ENCODE results near the gene TMX4.

Gene TMX4, protein sequence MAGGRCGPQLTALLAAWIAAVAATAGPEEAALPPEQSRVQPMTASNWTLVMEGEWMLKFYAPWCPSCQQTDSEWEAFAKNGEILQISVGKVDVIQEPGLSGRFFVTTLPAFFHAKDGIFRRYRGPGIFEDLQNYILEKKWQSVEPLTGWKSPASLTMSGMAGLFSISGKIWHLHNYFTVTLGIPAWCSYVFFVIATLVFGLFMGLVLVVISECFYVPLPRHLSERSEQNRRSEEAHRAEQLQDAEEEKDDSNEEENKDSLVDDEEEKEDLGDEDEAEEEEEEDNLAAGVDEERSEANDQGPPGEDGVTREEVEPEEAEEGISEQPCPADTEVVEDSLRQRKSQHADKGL

GRCh38 chr20:8019246-8019997 is at the start of gene TMX4:
Gene TMX4 (minus strand): TSS chr20:8019761. CDS start chr20:8019613, 148 bp downstream.
- H3F3A ChIP-seq (ENCODE audit: low read depth), result peaks cover 9% of the 10 kb centered on the region; the same call in 1 of the 2 replicates
- H3K36me3 ChIP-seq (ENCODE audit: insufficient read depth, low read length), result no peaks in the 10 kb centered on the region
- H3K79me2 ChIP-seq (ENCODE audit: insufficient read depth, low read length), result peaks cover 44% of the 10 kb centered on the region
- H3K4me1 ChIP-seq (ENCODE audit: insufficient read depth, low read length, poor library complexity, severe bottlenecking), result peaks cover 59% of the 10 kb centered on the region
- peak within 1 kb of the TSS; percentile 94 for H3K9ac ChIP-seq (ENCODE audit: low read depth, low read length, poor library complexity, severe bottlenecking)
- H3K4me2 ChIP-seq (ENCODE audit: low read depth, low read length, poor library complexity, severe bottlenecking), result peak within 1 kb of the TSS; percentile 91
- H3K27me3 ChIP-seq (ENCODE audit: insufficient read depth, low read length, poor library complexity, severe bottlenecking), result no peaks in the 10 kb centered on the region
- H3K9me3 ChIP-seq (ENCODE audit: insufficient read depth, low read depth, low read length), result no peaks in the 10 kb centered on the region
- H3K9me2 ChIP-seq (replicated peaks; ENCODE audit: low read depth, low read length), result no peaks in the 10 kb centered on the region
- peaks cover 33% of the 10 kb centered on the region for H4K20me1 ChIP-seq (ENCODE audit: insufficient read depth, low read length, poor library complexity, severe bottlenecking)
- peak within 1 kb of the TSS; percentile 60 for H2AFZ ChIP-seq (ENCODE audit: low read length)
- TF ChIP-seq EZH2phosphoT487 (IDR thresholded peaks at IDR 0.05; ENCODE audit: borderline replicate concordance), result no peak
- TF ChIP-seq, protein P1, sequence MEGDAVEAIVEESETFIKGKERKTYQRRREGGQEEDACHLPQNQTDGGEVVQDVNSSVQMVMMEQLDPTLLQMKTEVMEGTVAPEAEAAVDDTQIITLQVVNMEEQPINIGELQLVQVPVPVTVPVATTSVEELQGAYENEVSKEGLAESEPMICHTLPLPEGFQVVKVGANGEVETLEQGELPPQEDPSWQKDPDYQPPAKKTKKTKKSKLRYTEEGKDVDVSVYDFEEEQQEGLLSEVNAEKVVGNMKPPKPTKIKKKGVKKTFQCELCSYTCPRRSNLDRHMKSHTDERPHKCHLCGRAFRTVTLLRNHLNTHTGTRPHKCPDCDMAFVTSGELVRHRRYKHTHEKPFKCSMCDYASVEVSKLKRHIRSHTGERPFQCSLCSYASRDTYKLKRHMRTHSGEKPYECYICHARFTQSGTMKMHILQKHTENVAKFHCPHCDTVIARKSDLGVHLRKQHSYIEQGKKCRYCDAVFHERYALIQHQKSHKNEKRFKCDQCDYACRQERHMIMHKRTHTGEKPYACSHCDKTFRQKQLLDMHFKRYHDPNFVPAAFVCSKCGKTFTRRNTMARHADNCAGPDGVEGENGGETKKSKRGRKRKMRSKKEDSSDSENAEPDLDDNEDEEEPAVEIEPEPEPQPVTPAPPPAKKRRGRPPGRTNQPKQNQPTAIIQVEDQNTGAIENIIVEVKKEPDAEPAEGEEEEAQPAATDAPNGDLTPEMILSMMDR (conservative IDR thresholded peaks at IDR 0.05; ENCODE audit: low read length), result peak; percentile 26
- H3K4me3 ChIP-seq (ENCODE audit: low read length, poor library complexity, severe bottlenecking), result peak within 1 kb of the TSS; percentile 83

- Histone ChIP-seq H3F3A (ENCODE audit: low read depth) (no peaks in the 10 kb centered on the region), H2AFZ (ENCODE audit: low read length) (no peak overlapping the region), H4K20me1 (ENCODE audit: insufficient read depth, low read length, poor library complexity, severe bottlenecking) (no peaks in the 10 kb centered on the region), H3K4me1 (ENCODE audit: insufficient read depth, low read length, poor library complexity, severe bottlenecking) (no peaks in the 10 kb centered on the region), H3K4me2 (ENCODE audit: low read depth, low read length, poor library complexity, severe bottlenecking) (no peak overlapping the region), H3K36me3 (ENCODE audit: insufficient read depth, low read length) (no peaks in the 10 kb centered on the region), H3K9me2 (replicated peaks; ENCODE audit: low read depth, low read length) (no peaks in the 10 kb centered on the region), H3K27me3 (ENCODE audit: insufficient read depth, low read length, poor library complexity, severe bottlenecking) (no peaks in the 10 kb centered on the region), H3K9ac (ENCODE audit: low read depth, low read length, poor library complexity, severe bottlenecking) (no peak overlapping the region), H3K9me3 (ENCODE audit: insufficient read depth, low read depth, low read length) (no peaks in the 10 kb centered on the region), H3K4me3 (ENCODE audit: low read length, poor library complexity, severe bottlenecking) (no peak overlapping the region), H3K79me2 (ENCODE audit: insufficient read depth, low read length) (no peaks in the 10 kb centered on the region)
- TF ChIP-seq, protein P1 (conservative IDR thresholded peaks at IDR 0.05; ENCODE audit: low read length), result no peak
- TF ChIP-seq EZH2phosphoT487 (IDR thresholded peaks at IDR 0.05; ENCODE audit: borderline replicate concordance), result no peak
Observed at GRCh38 chr20:8067082-8067481, 47.5 kb upstream of the TMX4 start.

GRCh38 chr20:8066662-8067061 is 47.1 kb upstream of the TMX4 start:
- Histone ChIP-seq H3K4me2 (ENCODE audit: low read depth, low read length, poor library complexity, severe bottlenecking) (no peak overlapping the region), H3K36me3 (ENCODE audit: insufficient read depth, low read length) (no peaks in the 10 kb centered on the region), H3K4me3 (ENCODE audit: low read length, poor library complexity, severe bottlenecking) (no peak overlapping the region), H3K9me3 (ENCODE audit: insufficient read depth, low read depth, low read length) (no peaks in the 10 kb centered on the region), H2AFZ (ENCODE audit: low read length) (no peak overlapping the region), H3F3A (ENCODE audit: low read depth) (no peaks in the 10 kb centered on the region), H3K79me2 (ENCODE audit: insufficient read depth, low read length) (no peaks in the 10 kb centered on the region), H3K9ac (ENCODE audit: low read depth, low read length, poor library complexity, severe bottlenecking) (no peak overlapping the region), H3K27me3 (ENCODE audit: insufficient read depth, low read length, poor library complexity, severe bottlenecking) (no peaks in the 10 kb centered on the region), H3K9me2 (replicated peaks; ENCODE audit: low read depth, low read length) (no peaks in the 10 kb centered on the region), H3K4me1 (ENCODE audit: insufficient read depth, low read length, poor library complexity, severe bottlenecking) (no peaks in the 10 kb centered on the region), H4K20me1 (ENCODE audit: insufficient read depth, low read length, poor library complexity, severe bottlenecking) (no peaks in the 10 kb centered on the region)
- no peak for TF ChIP-seq EZH2phosphoT487 (IDR thresholded peaks at IDR 0.05; ENCODE audit: borderline replicate concordance)
- TF ChIP-seq, protein P1 (conservative IDR thresholded peaks at IDR 0.05; ENCODE audit: low read length), result no peak

Measured in Loucy (cell line).